ENCODE results near the gene SERPINB3. TPM values are rescaled to one million over a fixed set of nuclear protein-coding genes. Genes with fewer than 3 reads are reported as not detected.
"Not testable (repeated sequence)": the region's sequence is repeated elsewhere in the genome, so short reads cannot be mapped to it uniquely, and the experiment has no call there.

SERPINB3 gene
- not detected for polyA plus RNA-seq (2012; ENCODE audit: missing spikeins)

DNA sequence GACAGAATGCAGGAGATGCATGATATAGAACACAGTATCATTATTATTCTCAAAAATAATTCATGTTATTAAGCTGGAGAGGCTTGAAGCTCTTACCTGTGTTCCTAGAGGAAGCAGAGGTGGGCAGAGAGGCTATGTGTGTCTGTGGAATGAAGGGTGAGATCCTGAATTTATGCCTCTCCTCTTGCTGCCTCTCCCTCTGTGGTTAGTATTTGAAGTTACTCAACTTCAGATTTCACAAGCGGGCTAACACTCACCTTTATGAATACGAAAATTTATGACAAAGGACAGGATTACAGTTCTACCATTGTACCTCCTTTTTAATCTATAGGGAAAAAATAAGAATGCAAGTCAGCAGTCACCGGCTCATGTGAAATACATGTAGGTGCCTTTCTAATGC is at the start of gene SERPINB3:
Gene SERPINB3, minus strand, starts transcription at position 144 of the 400 bp plus-strand sequence. CDS start 677 bp downstream, outside the sequence.
- not testable (repeated sequence) for FAIRE-seq; DNase-seq (ENCODE audit: insufficient read length)

DNA sequence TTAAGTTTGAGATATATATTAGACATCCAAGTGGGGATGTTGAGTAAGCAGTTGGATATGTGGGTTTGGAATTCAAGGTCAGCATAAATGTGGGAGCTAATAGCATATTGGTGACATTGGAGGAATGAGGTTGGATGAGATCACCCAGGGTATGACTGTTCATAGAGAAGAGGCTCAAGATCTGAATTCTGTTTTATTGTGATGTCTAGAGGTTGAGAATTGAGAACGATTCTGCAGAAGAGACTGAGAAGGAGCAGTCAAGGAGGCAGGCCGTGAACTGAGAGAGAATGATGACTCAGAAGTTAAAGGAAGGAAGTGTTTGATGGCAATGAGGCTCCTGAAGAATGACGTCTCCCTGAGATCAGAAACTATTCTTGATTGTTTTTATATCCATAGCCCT is 47.0 kb upstream of the SERPINB3 start:
- no peak for FAIRE-seq
- no peak for DNase-seq (ENCODE audit: insufficient read length)
- TF ChIP-seq POLR2A (IDR thresholded peaks at IDR 0.05; ENCODE audit: low read depth, low read length) = no peak
- TF ChIP-seq POLR2AphosphoS5 (IDR thresholded peaks at IDR 0.05; ENCODE audit: low read depth, low read length) = no peak
- no peak for TF ChIP-seq TAF1 (IDR thresholded peaks at IDR 0.05; ENCODE audit: borderline replicate concordance, low read depth, low read length)

DNA sequence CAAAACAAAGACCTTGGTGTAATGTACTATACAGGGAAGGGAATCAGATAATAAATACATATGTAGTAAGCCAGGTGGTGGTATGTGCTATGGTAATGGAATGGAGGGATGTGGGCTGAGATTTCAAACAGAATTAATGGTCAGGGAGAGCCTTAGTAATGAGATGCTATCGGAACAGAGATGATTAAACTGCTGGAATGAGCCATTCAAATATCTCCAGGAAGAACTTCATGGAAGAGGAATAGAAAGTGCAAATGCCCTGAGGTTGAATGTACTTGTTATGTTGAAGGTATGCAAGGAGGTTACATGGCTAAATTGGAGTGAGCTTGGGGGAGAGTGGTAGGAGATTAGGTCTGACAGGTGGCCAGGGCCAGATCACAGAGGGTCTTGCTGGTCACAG is 46.1 kb upstream of the SERPINB3 start:
- DNase-seq (ENCODE audit: insufficient read length) = no peak
- FAIRE-seq = no peak
- TF ChIP-seq POLR2AphosphoS5 (IDR thresholded peaks at IDR 0.05; ENCODE audit: low read depth, low read length) (no peak), TAF1 (IDR thresholded peaks at IDR 0.05; ENCODE audit: borderline replicate concordance, low read depth, low read length) (no peak), POLR2A (IDR thresholded peaks at IDR 0.05; ENCODE audit: low read depth, low read length) (no peak)

DNA sequence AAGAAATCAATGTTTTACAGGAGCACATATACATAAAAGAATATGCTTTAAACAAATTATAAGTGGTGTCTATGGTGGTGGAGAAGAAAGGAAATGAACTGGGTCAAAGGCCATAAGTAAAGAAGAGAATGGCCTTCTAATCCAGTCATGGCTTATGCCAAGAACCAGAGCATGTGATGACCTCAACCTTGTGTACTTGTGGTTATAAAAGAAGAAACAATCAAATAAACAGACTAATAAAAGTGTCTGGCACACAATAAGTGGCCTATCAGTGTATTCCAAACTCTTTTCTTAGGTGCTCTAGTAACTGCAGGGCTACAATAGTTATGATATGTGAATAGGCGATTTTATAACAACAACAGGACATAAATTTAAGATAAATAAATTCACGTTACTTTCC is 43.7 kb upstream of the SERPINB3 start:
- DNase-seq (ENCODE audit: insufficient read length) = no peak
- no peak for FAIRE-seq
- TF ChIP-seq POLR2AphosphoS5 (IDR thresholded peaks at IDR 0.05; ENCODE audit: low read depth, low read length) (no peak), POLR2A (IDR thresholded peaks at IDR 0.05; ENCODE audit: low read depth, low read length) (no peak), TAF1 (IDR thresholded peaks at IDR 0.05; ENCODE audit: borderline replicate concordance, low read depth, low read length) (no peak)

DNA sequence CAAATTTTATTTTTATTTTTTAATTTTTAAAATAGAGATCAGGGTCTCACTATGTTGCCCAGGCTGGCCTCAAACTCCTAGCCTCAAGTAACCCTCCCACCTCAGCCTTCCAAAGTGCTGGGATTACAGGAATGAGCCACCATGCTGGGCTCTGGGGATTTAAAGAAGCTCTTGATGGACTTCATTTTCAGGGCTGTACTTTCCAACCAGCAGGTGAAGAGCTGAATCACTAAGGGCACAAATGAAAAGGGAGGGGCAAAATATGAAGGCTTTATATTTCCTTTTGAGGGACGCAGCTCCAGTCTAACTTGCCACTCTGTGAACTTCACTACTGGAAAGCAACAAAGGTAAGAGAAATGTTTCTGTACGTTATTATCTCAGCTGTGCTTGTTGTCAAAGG is 41.0 kb upstream of the SERPINB3 start, which contains the start of gene SERPINB11:
Gene SERPINB11, plus strand, starts transcription at position 301 of the 400 bp plus-strand sequence. CDS start 7,234 bp downstream, outside the sequence.
- TF ChIP-seq POLR2AphosphoS5 (IDR thresholded peaks at IDR 0.05; ENCODE audit: low read depth, low read length) = no peak
- no peak for TF ChIP-seq TAF1 (IDR thresholded peaks at IDR 0.05; ENCODE audit: borderline replicate concordance, low read depth, low read length)
- TF ChIP-seq POLR2A (IDR thresholded peaks at IDR 0.05; ENCODE audit: low read depth, low read length) = no peak
- FAIRE-seq (no peak), DNase-seq (ENCODE audit: insufficient read length) (no peak)

DNA sequence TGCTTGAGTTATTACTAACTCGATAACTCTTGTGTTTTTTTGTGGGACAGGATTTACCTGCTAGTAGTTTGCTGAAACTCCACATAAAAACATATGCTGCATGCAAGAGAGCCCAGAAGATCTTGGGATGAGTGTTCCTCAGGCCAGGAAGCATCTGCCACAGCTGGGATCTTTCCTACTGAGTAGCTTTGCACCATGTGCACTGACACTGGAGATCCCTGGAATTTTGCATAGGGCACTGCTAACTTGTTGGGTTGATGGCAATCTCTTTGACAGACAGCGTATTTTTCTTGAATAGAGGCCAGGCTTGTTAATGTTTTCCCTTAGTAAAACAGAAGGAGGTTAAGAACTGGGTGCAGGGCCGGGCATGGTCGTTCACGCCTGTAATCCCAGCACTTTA is 40.3 kb upstream of the SERPINB3 start:
- TF ChIP-seq TAF1 (IDR thresholded peaks at IDR 0.05; ENCODE audit: borderline replicate concordance, low read depth, low read length) = no peak
- TF ChIP-seq POLR2AphosphoS5 (IDR thresholded peaks at IDR 0.05; ENCODE audit: low read depth, low read length) = no peak
- TF ChIP-seq POLR2A (IDR thresholded peaks at IDR 0.05; ENCODE audit: low read depth, low read length) = no peak
- FAIRE-seq (no peak), DNase-seq (ENCODE audit: insufficient read length) (no peak)

DNA sequence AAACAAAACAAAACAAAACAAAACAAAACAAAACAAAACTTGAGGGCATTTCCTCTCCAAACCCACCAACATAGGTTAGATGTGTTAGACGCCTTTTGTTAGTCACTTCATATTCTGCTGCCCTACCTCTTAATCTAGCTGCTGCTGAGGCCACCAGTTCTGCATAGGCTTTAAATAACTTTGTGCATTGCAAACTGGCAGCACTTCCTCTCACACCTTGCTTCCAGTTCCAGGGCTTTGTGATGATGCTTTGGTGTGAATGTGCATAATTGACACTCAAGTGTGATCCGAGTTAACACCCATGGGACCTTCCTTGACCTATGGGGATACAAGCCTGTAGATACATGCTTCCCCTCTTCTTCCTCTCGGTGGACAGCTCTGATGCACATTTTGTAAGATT is 38.8 kb upstream of the SERPINB3 start:
- FAIRE-seq = no peak
- no peak for TF ChIP-seq POLR2AphosphoS5 (IDR thresholded peaks at IDR 0.05; ENCODE audit: low read depth, low read length)
- no peak for DNase-seq (ENCODE audit: insufficient read length)

DNA sequence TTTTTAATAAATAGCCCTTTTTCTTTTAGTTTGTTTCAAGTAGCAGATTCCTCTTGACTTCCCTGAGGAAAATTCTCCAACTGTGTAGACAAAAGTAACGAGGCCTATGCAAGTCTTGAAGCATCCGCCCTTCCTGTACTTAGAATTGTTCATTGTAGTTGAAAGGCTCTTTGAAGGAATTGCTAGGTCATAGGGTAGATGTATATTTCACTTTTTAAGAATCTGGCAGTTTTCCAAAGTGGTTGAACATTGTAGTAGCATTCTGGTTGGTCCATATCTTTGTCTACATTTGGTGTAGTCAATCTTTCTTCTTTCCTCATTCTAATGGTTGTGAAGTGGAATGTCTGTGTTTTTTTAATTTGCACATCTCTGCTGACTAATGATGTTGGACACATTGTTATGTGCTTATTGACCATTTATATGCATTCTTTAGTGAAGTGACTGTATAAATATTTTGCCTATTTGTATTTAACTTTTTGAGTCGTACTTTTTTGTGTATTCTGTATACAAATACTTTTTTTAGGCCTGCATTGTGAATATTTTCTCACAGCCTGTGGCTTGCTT is 35.5 kb upstream of the SERPINB3 start:
- no peak for FAIRE-seq
- TF ChIP-seq POLR2AphosphoS5 (IDR thresholded peaks at IDR 0.05; ENCODE audit: low read depth, low read length) = no peak
- no peak for TF ChIP-seq POLR2A (IDR thresholded peaks at IDR 0.05; ENCODE audit: low read depth, low read length)
- TF ChIP-seq TAF1 (IDR thresholded peaks at IDR 0.05; ENCODE audit: borderline replicate concordance, low read depth, low read length) = no peak
- DNase-seq (ENCODE audit: insufficient read length) = no peak

DNA sequence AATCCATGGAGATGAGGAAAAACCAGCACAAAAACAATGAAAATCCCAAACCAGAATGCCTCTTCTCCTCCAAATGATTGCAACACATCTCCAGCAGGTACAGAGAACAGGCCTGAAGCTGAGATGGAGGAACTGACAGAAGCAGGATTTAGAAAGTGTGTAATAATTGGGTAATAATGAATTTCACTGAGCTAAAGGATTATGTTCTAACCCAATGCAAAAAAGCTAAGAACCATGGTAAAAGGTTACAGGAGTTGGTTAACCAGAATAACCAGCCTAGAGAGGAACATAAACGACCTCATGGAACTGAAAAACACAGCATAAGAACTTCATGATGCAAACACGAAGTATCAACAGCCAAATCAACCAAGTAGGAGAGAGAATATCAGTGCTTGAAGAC is 27.4 kb upstream of the SERPINB3 start:
- FAIRE-seq (no peak), DNase-seq (ENCODE audit: insufficient read length) (no peak)
- no peak for TF ChIP-seq POLR2A (IDR thresholded peaks at IDR 0.05; ENCODE audit: low read depth, low read length)
- no peak for TF ChIP-seq POLR2AphosphoS5 (IDR thresholded peaks at IDR 0.05; ENCODE audit: low read depth, low read length)
- TF ChIP-seq TAF1 (IDR thresholded peaks at IDR 0.05; ENCODE audit: borderline replicate concordance, low read depth, low read length) = no peak

DNA sequence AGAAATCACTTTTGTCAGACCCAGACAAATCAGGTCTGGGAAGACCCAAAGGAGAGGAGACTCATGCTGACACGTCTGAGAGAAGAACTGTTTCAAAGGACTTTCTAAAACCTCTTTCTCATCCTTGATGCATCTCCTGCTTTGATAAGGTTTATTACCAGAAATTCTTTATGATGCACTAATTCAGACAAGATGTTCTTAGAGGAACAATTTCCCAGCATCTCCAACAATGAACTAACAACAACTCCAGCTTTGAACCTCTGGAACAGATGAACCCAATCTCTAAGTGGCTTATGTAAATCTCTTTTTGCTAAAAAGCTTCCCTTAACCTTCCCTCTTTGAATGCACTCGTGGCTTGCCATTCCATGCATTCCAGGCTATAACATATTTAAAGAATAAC is 25.2 kb upstream of the SERPINB3 start:
- TF ChIP-seq POLR2A (IDR thresholded peaks at IDR 0.05; ENCODE audit: low read depth, low read length) = no peak
- no peak for TF ChIP-seq TAF1 (IDR thresholded peaks at IDR 0.05; ENCODE audit: borderline replicate concordance, low read depth, low read length)
- no peak for TF ChIP-seq POLR2AphosphoS5 (IDR thresholded peaks at IDR 0.05; ENCODE audit: low read depth, low read length)
- FAIRE-seq (no peak), DNase-seq (ENCODE audit: insufficient read length) (no peak)

DNA sequence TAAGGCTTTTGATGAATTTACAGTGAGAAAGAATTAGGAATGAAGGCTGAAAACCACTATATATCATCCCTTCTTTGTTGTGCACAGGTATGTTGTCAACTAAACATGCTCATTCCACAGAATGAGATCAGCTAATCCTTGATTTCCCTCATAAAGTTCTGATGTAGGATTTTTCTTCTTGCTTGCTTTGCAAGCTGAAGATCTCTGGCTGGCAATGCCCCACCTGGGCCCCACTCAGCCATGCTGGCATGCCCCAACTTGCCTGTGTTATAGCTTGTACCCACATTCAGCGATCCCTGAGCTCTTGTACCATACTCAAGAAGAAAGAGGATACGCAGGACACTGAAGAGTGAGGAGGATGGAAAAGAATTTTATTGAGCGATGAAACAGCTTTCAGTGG is 23.0 kb upstream of the SERPINB3 start:
- no peak for FAIRE-seq
- TF ChIP-seq POLR2A (IDR thresholded peaks at IDR 0.05; ENCODE audit: low read depth, low read length) (no peak), POLR2AphosphoS5 (IDR thresholded peaks at IDR 0.05; ENCODE audit: low read depth, low read length) (no peak), TAF1 (IDR thresholded peaks at IDR 0.05; ENCODE audit: borderline replicate concordance, low read depth, low read length) (no peak)
- DNase-seq (ENCODE audit: insufficient read length) = no peak

DNA sequence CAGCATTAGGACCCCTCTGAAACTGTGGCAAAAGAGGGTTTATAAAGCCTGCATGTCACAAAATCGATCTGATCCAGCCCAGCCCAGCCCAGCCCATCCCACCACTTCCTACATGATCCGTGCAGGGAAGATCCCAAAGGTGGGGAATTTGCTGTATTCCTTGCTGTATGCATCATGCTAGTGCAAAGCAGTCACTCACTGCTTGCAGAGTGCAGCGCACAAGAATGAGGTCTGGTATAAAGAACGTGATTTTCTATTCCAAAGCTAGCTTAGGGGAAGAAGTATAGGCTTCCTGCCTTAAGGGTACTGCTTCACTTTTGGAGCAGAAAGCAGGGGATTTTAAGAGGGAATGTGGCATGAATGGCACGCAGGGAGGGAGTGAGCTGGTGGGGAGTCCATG is 22.2 kb upstream of the SERPINB3 start:
- no peak for DNase-seq (ENCODE audit: insufficient read length)
- no peak for FAIRE-seq
- no peak for TF ChIP-seq POLR2AphosphoS5 (IDR thresholded peaks at IDR 0.05; ENCODE audit: low read depth, low read length)
- TF ChIP-seq TAF1 (IDR thresholded peaks at IDR 0.05; ENCODE audit: borderline replicate concordance, low read depth, low read length) = no peak
- TF ChIP-seq POLR2A (IDR thresholded peaks at IDR 0.05; ENCODE audit: low read depth, low read length) = no peak

DNA sequence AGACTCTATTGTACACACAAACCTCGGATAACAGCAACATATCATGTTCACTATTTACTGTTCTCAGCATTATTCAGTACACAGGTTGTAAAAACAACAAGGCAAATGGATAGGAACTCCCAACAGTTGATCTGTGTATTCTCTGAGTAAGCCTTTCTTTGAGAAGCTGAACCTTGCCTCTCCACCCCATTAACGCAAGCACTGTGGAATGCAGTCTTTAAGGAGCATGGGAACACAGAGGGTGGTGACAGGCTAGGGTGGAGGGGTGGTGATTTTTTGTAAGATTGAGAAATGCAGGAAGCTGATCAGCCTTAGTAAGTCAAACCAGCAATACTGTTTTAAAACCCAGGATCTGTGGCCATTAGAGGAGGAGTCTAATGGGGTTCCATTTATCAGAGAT is 21.5 kb upstream of the SERPINB3 start:
- TF ChIP-seq POLR2A (IDR thresholded peaks at IDR 0.05; ENCODE audit: low read depth, low read length) (no peak), POLR2AphosphoS5 (IDR thresholded peaks at IDR 0.05; ENCODE audit: low read depth, low read length) (no peak), TAF1 (IDR thresholded peaks at IDR 0.05; ENCODE audit: borderline replicate concordance, low read depth, low read length) (no peak)

More for the DNA sequence above, 21.5 kb upstream of the SERPINB3 start:
- DNase-seq (ENCODE audit: insufficient read length) (no peak), FAIRE-seq (no peak)

Data from GM12892 (cell line).